HepG2 (cell line): ENCODE data around the gene ESPNL. TPM values are rescaled to one million over a fixed set of nuclear protein-coding genes. Genes with fewer than 3 reads are reported as not detected.

Experiments
- ATAC-seq: fragments of 200-7000 bp; cut with Tn5 transposase; 3 replicates; pipeline ENCODE4 v1.9.1; 2020; ENCODE audit warnings: mild to moderate bottlenecking, moderate library complexity
- BruUV-seq: library from RNA; stranded (reverse); fragments of 400-500 nt; replicated peaks from 2 replicates; lab custom pipeline; 2021; lab: Mats Ljungman, UMichigan
- CTCF ChIA-PET: fragments of 300-600 bp; formaldehyde crosslinking; extraction: SDS; loops from one replicate; lab custom pipeline; 2021; ENCODE audit warnings: low total read pairs, inconsistent platforms, low intra/inter-chr PET ratio; lab: Yijun Ruan, JAX
- POLR2A ChIA-PET: fragments of 350-600 bp; sonication (Branson Sonifier 250); formaldehyde crosslinking; loops from one replicate; lab custom pipeline; 2020; ENCODE audit warnings: antibody characterized with exemption, inconsistent platforms; lab: Yijun Ruan, JAX
- DNase-seq: peaks from one replicate; pipeline ENCODE4 v3.0.0-alpha.2; 2015; ENCODE audit warnings: low spot score
- FAIRE-seq: peaks from 3 replicates; lab custom pipeline; 2011; peaks lifted over from hg19 to GRCh38; lab: Jason Lieb, UNC
- H2AFZ ChIP-seq: one replicate; pipeline ENCODE4 v1.6.1; 2011; ENCODE audit warnings: low read length, inconsistent platforms
- H3K27ac ChIP-seq: fragments of 300-600 bp; 3 replicates; pipeline ENCODE4 v1.8.0; 2011; ENCODE audit warnings: mixed run types, mild to moderate bottlenecking, mixed read lengths, low read length, inconsistent platforms; ENCODE audit not compliant: insufficient read depth; ENCODE audit errors: extremely low read length
- H3K27me3 ChIP-seq, 2 experiments: fragments of 200-600 bp in 1 of 2; 2 replicates in 1 of 2; 3 replicates in 1 of 2; pipeline versions ENCODE4 v1.6.0 to v1.8.0; 2011; ENCODE audit warnings: low read length in 2 of 2, mild to moderate bottlenecking in 2 of 2, moderate library complexity in 2 of 2, inconsistent platforms in 1 of 2; ENCODE audit not compliant: insufficient read depth in 2 of 2, control insufficient read depth in 1 of 2
- H3K36me3 ChIP-seq, 2 experiments: fragments of 200-600 bp in 1 of 2; replicated peaks in 1 of 2; 2 replicates in 1 of 2; 3 replicates in 1 of 2; pipeline versions ENCODE4 v1.5.1 to v1.8.0; 2011; ENCODE audit warnings: low read length in 2 of 2, inconsistent platforms in 1 of 2; ENCODE audit not compliant: insufficient read depth in 2 of 2, control insufficient read depth in 1 of 2
- H3K4me1 ChIP-seq: 2 replicates; pipeline ENCODE4 v1.5.1; 2012; ENCODE audit warnings: low read length, inconsistent platforms; ENCODE audit not compliant: insufficient read depth
- H3K4me2 ChIP-seq: 2 replicates; pipeline ENCODE4 v1.6.0; 2011; ENCODE audit warnings: low read depth, low read length, inconsistent platforms
- H3K4me3 ChIP-seq, 3 experiments: fragments of 200-600 bp in 1 of 3; sonication (generic), shearing (Covaris generic) in 1 of 3; replicated peaks in 1 of 3; 2 replicates each; pipeline ENCODE4 v1.5.1; 2011 to 2016; ENCODE audit warnings: low read length in 3 of 3, inconsistent platforms in 2 of 3, low read depth in 2 of 3, mild to moderate bottlenecking in 2 of 3, control low read depth in 1 of 3, mixed read lengths in 1 of 3; ENCODE audit not compliant: insufficient read depth in 1 of 3
- H3K79me2 ChIP-seq: one replicate; pipeline ENCODE4 v1.6.1; 2011; ENCODE audit warnings: low read length, inconsistent platforms; ENCODE audit not compliant: insufficient read depth
- H3K9ac ChIP-seq: 2 replicates; pipeline ENCODE4 v1.6.0; 2011; ENCODE audit warnings: mild to moderate bottlenecking, low read depth, low read length, inconsistent platforms; ENCODE audit not compliant: insufficient read depth
- H3K9me3 ChIP-seq: 2 replicates; pipeline ENCODE4 v1.5.1; 2012; ENCODE audit warnings: mild to moderate bottlenecking, low read length
- H4K20me1 ChIP-seq: 2 replicates; pipeline ENCODE4 v1.6.0; 2011; ENCODE audit warnings: inconsistent platforms, mild to moderate bottlenecking, low read length, moderate library complexity; ENCODE audit not compliant: insufficient read depth
- HMGA1 ChIP-seq: sonication (generic); formaldehyde crosslinking; conservative IDR thresholded peaks from 2 replicates; pipeline ENCODE4 v1.4.0; 2020; ENCODE audit warnings: missing genetic modification reagents
- LRRFIP1 ChIP-seq: sonication (generic); formaldehyde crosslinking; conservative IDR thresholded peaks from 2 replicates; pipeline ENCODE4 v1.4.0; 2020; ENCODE audit warnings: missing genetic modification reagents
- MTF1 ChIP-seq: sonication (generic); formaldehyde crosslinking; IDR thresholded peaks from 2 replicates; pipeline ENCODE4 v1.5.0; 2020; ENCODE audit warnings: missing genetic modification reagents
- RAD21 ChIP-seq: fragments of 450-650 bp; formaldehyde crosslinking; IDR thresholded peaks from 2 replicates; pipeline ENCODE4 v1.5.0; 2020; ENCODE audit warnings: mild to moderate bottlenecking
- SATB2 ChIP-seq: sonication (generic); formaldehyde crosslinking; IDR thresholded peaks from 2 replicates; pipeline ENCODE4 v1.5.0; 2020; ENCODE audit warnings: missing genetic modification reagents
- SKI ChIP-seq: fragments of 450-650 bp; IDR thresholded peaks from one replicate; pipeline ENCODE4 v1.6.1; 2018; ENCODE audit warnings: mild to moderate bottlenecking; ENCODE audit not compliant: partially characterized antibody
- SSRP1 ChIP-seq: IDR thresholded peaks from 2 replicates; pipeline ENCODE4 v1.6.1; 2016; ENCODE audit warnings: control low read depth
- ZBED4 ChIP-seq: sonication (generic); formaldehyde crosslinking; IDR thresholded peaks from 2 replicates; pipeline ENCODE4 v1.4.0; 2020; ENCODE audit warnings: missing genetic modification reagents, borderline replicate concordance
- ZEB1 ChIP-seq: IDR thresholded peaks from 2 replicates; pipeline ENCODE4 v1.6.1; 2012; ENCODE audit warnings: mild to moderate bottlenecking, low read depth, inconsistent platforms; ENCODE audit not compliant: insufficient replicate concordance
- ZKSCAN1 ChIP-seq: fragments of 150-350 bp; IDR thresholded peaks from 2 replicates; pipeline ENCODE4 v1.6.1; 2014; ENCODE audit warnings: low read length
- ZMYM4 ChIP-seq: sonication (generic); formaldehyde crosslinking; IDR thresholded peaks from 2 replicates; pipeline ENCODE4 v1.8.1; 2023; ENCODE audit warnings: mild to moderate bottlenecking, missing genetic modification reagents
- WGBS: methylation state at CpG from one replicate; pipeline ENCODE4 v1.1.6; 2017; ENCODE audit warnings: low lambda C conversion rate; 5-methylcytosine and 5-hydroxymethylcytosine counted together
- in situ Hi-C: cut with HindIII; loops from 2 replicates; pipeline ENCODE4 v1.10.0; 2017; ENCODE audit warnings: low pct_unique_long_range_greater_than_20kb; ENCODE audit not compliant: extremely low pct_ligation_motif_present
- intact Hi-C: fragments of 100-400 bp; cut with micrococcal nuclease; formaldehyde crosslinking; loops from one replicate; pipeline ENCODE4 v1.10.0; 2022; ENCODE audit not compliant: unreplicated experiment
- polyA plus RNA-seq, 8 experiments: library from polyadenylated mRNA; depleted of rRNA in 3 of 8; stranded (reverse) in 7 of 8; unstranded in 1 of 8; fragments of >200 nt; fragmentation: Illumina TruSeq in 4 of 8; extraction: Trizol in 4 of 8; gene quantifications; 2 replicates each; pipeline versions ENCODE4 v1.2.1 to v1.2.3, GENCODE V29; 2011 to 2016; ENCODE audit warnings: low read depth in 4 of 8, missing spikeins in 1 of 8, mixed read lengths in 1 of 8; ENCODE audit not compliant: insufficient read depth in 1 of 8
- total RNA-seq, 5 experiments: library from RNA; depleted of rRNA; stranded (reverse); fragments of >200 nt; fragmentation: Illumina TruSeq; extraction: Trizol; gene quantifications; 2 replicates each; pipeline ENCODE4 v1.2.3, GENCODE V29; 2016; ENCODE audit warnings: low read depth in 1 of 5
- TF ChIP-seq, protein P1 (sequence below): sonication (generic); formaldehyde crosslinking; IDR thresholded peaks from 2 replicates; pipeline ENCODE4 v1.4.0; 2020; ENCODE audit warnings: missing genetic modification reagents, borderline replicate concordance

The ESPNL gene
- total and polyA plus RNA-seq, 2 of the 13 experiments (the other 11 are each of a cell fraction or from before 2014, with no cell fraction given), result 0.45 to 0.80 TPM

DNA sequence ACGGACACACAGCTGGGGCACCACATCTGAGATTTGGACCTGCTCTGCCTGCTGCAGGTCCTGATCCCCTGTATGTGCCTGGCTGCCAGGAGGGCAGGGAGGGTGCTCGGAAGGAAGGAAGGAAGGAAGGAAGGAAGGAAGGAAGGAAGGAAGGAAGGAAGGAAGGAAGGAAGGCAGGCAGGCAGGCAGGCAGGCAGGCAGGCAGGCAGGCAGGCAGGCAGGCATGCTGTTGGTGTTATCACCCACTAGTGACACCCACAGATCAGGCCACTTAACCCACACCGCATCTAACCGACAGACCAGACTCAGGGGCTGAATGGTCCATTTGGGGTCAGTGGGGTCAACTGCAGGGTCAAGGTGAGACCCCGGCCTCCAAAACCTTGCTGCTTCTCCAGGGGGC is 44.1 kb downstream of the ESPNL start:
- in situ Hi-C loops, result no loop called here
- CTCF ChIA-PET, result no interaction called here
- intact Hi-C loops, result no loop called here
- peaks cover 19 to 62% of the 10 kb centered on the region in 2 experiments for H3K27me3 ChIP-seq
- H3K9ac ChIP-seq, result no peak overlapping the region
- ATAC-seq (no peak), FAIRE-seq (no peak), DNase-seq (no peak)
- no peaks in the 10 kb centered on the region for H3K9me3 ChIP-seq
- no peak overlapping the region for H3K4me3 ChIP-seq
- WGBS, result 27% methylated on average over 4 of the region's 5 CpGs
- no peak overlapping the region for H3K27ac ChIP-seq
- H3K36me3 ChIP-seq, result no peaks in the 10 kb centered on the region
- no peaks in the 10 kb centered on the region for H3K79me2 ChIP-seq
- POLR2A ChIA-PET, result no interaction called here
- H4K20me1 ChIP-seq, result no peaks in the 10 kb centered on the region
- peaks cover 28% of the 10 kb centered on the region for H3K4me1 ChIP-seq
- no peak overlapping the region for H2AFZ ChIP-seq
- no TSS peak for BruUV-seq
- H3K4me2 ChIP-seq, result no peak overlapping the region
- TF ChIP-seq ZMYM4 (CRISPR knock-in tag), result no peak
- no peak for TF ChIP-seq SATB2 (CRISPR knock-in tag)
- no peak for TF ChIP-seq RAD21 (CRISPR knock-in tag)
- TF ChIP-seq SSRP1 (CRISPR knock-in tag), result no peak
- TF ChIP-seq LRRFIP1, result no peak
- TF ChIP-seq HMGA1 (CRISPR knock-in tag), result no peak
- no peak for TF ChIP-seq ZKSCAN1
- TF ChIP-seq, protein P1, sequence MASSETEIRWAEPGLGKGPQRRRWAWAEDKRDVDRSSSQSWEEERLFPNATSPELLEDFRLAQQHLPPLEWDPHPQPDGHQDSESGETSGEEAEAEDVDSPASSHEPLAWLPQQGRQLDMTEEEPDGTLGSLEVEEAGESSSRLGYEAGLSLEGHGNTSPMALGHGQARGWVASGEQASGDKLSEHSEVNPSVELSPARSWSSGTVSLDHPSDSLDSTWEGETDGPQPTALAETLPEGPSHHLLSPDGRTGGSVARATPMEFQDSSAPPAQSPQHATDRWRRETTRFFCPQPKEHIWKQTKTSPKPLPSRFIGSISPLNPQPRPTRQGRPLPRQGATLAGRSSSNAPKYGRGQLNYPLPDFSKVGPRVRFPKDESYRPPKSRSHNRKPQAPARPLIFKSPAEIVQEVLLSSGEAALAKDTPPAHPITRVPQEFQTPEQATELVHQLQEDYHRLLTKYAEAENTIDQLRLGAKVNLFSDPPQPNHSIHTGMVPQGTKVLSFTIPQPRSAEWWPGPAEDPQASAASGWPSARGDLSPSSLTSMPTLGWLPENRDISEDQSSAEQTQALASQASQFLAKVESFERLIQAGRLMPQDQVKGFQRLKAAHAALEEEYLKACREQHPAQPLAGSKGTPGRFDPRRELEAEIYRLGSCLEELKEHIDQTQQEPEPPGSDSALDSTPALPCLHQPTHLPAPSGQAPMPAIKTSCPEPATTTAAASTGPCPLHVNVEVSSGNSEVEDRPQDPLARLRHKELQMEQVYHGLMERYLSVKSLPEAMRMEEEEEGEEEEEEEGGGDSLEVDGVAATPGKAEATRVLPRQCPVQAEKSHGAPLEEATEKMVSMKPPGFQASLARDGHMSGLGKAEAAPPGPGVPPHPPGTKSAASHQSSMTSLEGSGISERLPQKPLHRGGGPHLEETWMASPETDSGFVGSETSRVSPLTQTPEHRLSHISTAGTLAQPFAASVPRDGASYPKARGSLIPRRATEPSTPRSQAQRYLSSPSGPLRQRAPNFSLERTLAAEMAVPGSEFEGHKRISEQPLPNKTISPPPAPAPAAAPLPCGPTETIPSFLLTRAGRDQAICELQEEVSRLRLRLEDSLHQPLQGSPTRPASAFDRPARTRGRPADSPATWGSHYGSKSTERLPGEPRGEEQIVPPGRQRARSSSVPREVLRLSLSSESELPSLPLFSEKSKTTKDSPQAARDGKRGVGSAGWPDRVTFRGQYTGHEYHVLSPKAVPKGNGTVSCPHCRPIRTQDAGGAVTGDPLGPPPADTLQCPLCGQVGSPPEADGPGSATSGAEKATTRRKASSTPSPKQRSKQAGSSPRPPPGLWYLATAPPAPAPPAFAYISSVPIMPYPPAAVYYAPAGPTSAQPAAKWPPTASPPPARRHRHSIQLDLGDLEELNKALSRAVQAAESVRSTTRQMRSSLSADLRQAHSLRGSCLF (CRISPR knock-in tag), result no peak
- no peak for TF ChIP-seq ZEB1
- TF ChIP-seq SKI, result no peak
- TF ChIP-seq MTF1 (CRISPR knock-in tag), result no peak
- no peak for TF ChIP-seq ZBED4 (CRISPR knock-in tag)
